ENCODE data around the gene CLEC9A.

Gene CLEC9A

GRCh38 chr12:10113075-10113474 is 82.6 kb downstream of the CLEC9A start:
- DNase-seq: no peak

- DNase-seq: no peak
These were observed 83.4 kb downstream of the CLEC9A start for GRCh38 chr12:10113920-10114319.

GRCh38 chr12:10115311-10115710 is 84.8 kb downstream of the CLEC9A start:
- no peak for DNase-seq
